GM20431 (cell line): Measurements from ENCODE around the gene PLXNA2.

Experiments used
- in situ Hi-C: fragments of 300-500 bp; cut with MseI, MboI; formaldehyde crosslinking; loops from one replicate; pipeline ENCODE4 v1.15.0; 2020; ENCODE audit warnings: low sequenced_read_pairs; ENCODE audit not compliant: unreplicated experiment

Gene PLXNA2

GRCh38 chr1:208107425-208108212 is 136.6 kb downstream of the PLXNA2 start:
- in situ Hi-C loops, result no loop called here

GRCh38 chr1:208106218-208106617 is 138.0 kb downstream of the PLXNA2 start:
- in situ Hi-C loops, result no loop called here

- in situ Hi-C loops, result no loop called here
Observed at GRCh38 chr1:208105756-208106155, 138.4 kb downstream of the PLXNA2 start.

- in situ Hi-C loops, result no loop called here
Observed at GRCh38 chr1:208103597-208104513, 140.3 kb downstream of the PLXNA2 start.

GRCh38 chr1:208101661-208102431 is 142.3 kb downstream of the PLXNA2 start:
- in situ Hi-C loops, result no loop called here

- in situ Hi-C loops, result no loop called here
Observed at GRCh38 chr1:208100906-208101305, 143.3 kb downstream of the PLXNA2 start.

- in situ Hi-C loops, result no loop called here
Observed at GRCh38 chr1:208100106-208100505, 144.1 kb downstream of the PLXNA2 start.

GRCh38 chr1:208098773-208099172 is 145.4 kb downstream of the PLXNA2 start:
- in situ Hi-C loops, result no loop called here

- in situ Hi-C loops, result no loop called here
Observed at GRCh38 chr1:208093754-208094719, 150.1 kb downstream of the PLXNA2 start.

GRCh38 chr1:208093046-208093445 is 151.1 kb downstream of the PLXNA2 start:
- in situ Hi-C loops, result no loop called here

GRCh38 chr1:208090388-208091301 is 153.5 kb downstream of the PLXNA2 start:
- in situ Hi-C loops, result no loop called here

GRCh38 chr1:208089761-208090370 is 154.3 kb downstream of the PLXNA2 start:
- in situ Hi-C loops, result no loop called here

- in situ Hi-C loops, result no loop called here
Observed at GRCh38 chr1:208089149-208089548, 155.0 kb downstream of the PLXNA2 start.

- in situ Hi-C loops, result no loop called here
Observed at GRCh38 chr1:208088319-208088718, 155.9 kb downstream of the PLXNA2 start.

GRCh38 chr1:208085655-208086515 is 158.3 kb downstream of the PLXNA2 start:
- in situ Hi-C loops, result no loop called here

GRCh38 chr1:208084764-208085163 is 159.4 kb downstream of the PLXNA2 start:
- in situ Hi-C loops, result no loop called here

GRCh38 chr1:208084220-208084619 is 160.0 kb downstream of the PLXNA2 start:
- in situ Hi-C loops, result no loop called here
